Measurements from ENCODE around the gene VPS54.

GRCh38 chr2:63992061-63992685, 27.1 kb downstream of the VPS54 start:
- TF ChIP-seq YY1 (IDR thresholded peaks at IDR 0.05; ENCODE audit: insufficient read depth, insufficient read length), result no peak
- TF ChIP-seq SUZ12 (IDR thresholded peaks at IDR 0.05; ENCODE audit: extremely low read depth, insufficient read depth, insufficient read length), result no peak
